ENCODE measurements around the gene HPCAL1.

- no peak for TF ChIP-seq MAX (IDR thresholded peaks at IDR 0.05)
- TF ChIP-seq, protein P1, sequence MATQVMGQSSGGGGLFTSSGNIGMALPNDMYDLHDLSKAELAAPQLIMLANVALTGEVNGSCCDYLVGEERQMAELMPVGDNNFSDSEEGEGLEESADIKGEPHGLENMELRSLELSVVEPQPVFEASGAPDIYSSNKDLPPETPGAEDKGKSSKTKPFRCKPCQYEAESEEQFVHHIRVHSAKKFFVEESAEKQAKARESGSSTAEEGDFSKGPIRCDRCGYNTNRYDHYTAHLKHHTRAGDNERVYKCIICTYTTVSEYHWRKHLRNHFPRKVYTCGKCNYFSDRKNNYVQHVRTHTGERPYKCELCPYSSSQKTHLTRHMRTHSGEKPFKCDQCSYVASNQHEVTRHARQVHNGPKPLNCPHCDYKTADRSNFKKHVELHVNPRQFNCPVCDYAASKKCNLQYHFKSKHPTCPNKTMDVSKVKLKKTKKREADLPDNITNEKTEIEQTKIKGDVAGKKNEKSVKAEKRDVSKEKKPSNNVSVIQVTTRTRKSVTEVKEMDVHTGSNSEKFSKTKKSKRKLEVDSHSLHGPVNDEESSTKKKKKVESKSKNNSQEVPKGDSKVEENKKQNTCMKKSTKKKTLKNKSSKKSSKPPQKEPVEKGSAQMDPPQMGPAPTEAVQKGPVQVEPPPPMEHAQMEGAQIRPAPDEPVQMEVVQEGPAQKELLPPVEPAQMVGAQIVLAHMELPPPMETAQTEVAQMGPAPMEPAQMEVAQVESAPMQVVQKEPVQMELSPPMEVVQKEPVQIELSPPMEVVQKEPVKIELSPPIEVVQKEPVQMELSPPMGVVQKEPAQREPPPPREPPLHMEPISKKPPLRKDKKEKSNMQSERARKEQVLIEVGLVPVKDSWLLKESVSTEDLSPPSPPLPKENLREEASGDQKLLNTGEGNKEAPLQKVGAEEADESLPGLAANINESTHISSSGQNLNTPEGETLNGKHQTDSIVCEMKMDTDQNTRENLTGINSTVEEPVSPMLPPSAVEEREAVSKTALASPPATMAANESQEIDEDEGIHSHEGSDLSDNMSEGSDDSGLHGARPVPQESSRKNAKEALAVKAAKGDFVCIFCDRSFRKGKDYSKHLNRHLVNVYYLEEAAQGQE (IDR thresholded peaks at IDR 0.05; ENCODE audit: low read depth) = no peak
- no peak for TF ChIP-seq NFIC (IDR thresholded peaks at IDR 0.05)
- no peak for TF ChIP-seq CEBPB (IDR thresholded peaks at IDR 0.05)
- TF ChIP-seq EP300 (IDR thresholded peaks at IDR 0.05; ENCODE audit: borderline replicate concordance) = no peak
- TF ChIP-seq EGR1 (IDR thresholded peaks at IDR 0.05) = no peak
- TF ChIP-seq TAF1 (IDR thresholded peaks at IDR 0.05; ENCODE audit: low read depth) = no peak
- no peak for TF ChIP-seq YY1 (IDR thresholded peaks at IDR 0.05; ENCODE audit: low read depth)
- TF ChIP-seq, protein P2, sequence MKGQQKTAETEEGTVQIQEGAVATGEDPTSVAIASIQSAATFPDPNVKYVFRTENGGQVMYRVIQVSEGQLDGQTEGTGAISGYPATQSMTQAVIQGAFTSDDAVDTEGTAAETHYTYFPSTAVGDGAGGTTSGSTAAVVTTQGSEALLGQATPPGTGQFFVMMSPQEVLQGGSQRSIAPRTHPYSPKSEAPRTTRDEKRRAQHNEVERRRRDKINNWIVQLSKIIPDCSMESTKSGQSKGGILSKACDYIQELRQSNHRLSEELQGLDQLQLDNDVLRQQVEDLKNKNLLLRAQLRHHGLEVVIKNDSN (IDR thresholded peaks at IDR 0.05) = no peak
- no peak for TF ChIP-seq ZBTB7A (IDR thresholded peaks at IDR 0.05; ENCODE audit: low read depth)
- no peak for TF ChIP-seq CREB1 (IDR thresholded peaks at IDR 0.05; ENCODE audit: low read depth)
- TF ChIP-seq RAD21 (IDR thresholded peaks at IDR 0.05; ENCODE audit: low read depth) = no peak
Measured at GRCh38 chr2:10260130-10260529, 42.6 kb upstream of the HPCAL1 start.
